NCI-H446 treated with DMSO at 0.1 percent for 48 hours (cell line): ENCODE results near the gene NPB.

Source experiments
- DNase-seq: peaks from one replicate; lab custom pipeline; 2025; lab: John Stamatoyannopoulos, UW

NPB gene

DNA sequence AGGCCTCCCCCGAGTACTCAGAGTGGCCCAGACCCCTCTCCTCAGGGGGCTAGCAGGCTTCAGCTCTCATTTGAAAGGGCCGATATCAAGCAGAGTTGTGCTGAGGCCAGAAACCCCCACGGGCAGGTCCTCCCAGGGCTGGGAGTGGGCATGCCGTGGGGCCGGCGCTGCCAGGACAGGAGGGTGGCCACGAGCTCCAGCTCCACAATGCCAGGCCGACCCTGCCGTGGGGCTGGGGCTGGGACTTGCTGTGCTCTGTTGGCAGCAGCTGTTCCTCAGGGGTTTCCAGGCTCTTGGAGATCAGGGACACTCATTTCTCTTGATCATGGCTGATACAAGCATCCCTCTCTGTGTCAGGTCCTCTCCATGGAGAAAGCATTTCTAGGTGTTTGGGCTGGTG, 3.2 kb upstream of the NPB start:
- no peak for DNase-seq

DNA sequence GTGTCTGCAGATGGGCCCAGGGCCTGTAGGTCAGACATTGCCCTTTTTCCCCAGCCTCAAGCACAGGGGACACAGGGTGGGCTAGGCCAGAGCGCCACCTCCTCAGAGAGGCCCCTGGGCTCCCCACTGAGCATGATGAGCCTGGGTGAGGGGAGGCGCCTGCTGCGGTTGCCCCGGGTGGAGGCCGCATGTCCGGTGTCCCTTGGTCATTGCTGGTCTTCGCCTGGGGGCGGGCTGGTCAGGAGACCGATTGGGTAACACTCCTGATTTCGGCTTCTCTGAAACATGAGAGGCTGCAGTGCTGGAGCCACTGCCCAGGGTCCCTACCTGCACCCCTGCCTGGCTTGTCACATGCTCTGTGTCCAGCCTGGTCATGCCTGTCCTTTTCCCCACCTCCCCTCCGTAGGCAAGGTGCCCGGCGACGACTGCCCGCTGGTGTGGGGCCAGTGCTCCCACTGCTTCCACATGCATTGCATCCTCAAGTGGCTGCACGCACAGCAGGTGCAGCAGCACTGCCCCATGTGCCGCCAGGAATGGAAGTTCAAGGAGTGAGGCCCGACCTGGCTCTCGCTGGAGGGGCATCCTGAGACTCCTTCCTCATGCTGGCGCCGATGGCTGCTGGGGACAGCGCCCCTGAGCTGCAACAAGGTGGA, 2.4 kb upstream of the NPB start:
- DNase-seq, result no peak

DNA sequence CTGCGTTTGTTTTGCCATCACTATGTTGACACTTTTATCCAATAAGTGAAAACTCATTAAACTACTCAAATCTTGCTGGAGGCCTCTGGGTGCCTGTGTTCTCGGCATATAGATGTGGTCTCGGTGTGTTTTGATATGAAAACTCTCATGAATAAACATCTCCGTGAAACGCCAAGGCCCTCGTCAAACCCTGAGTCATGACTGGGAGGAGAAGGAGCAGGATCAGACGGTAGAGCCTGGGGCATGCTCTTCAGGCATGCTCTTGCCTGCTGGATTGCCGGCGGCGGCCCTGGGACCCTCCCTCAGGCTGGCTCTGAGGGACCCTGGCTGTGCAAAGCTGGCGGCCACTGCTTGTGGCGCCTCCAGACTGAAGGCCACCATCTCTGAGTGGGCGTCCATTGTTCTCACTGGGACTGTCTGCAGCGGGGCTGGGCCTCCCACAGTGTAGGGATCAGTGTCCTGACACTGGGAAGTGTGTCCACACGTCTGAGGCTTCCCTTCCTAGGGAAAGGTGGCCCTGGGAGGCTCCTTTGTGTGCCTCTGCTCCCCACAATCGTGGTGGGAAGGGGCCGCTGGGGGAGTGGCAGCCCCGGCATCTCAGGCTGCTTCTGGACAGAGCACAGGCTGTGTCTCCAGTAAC, 1.7 kb upstream of the NPB start:
- DNase-seq, result no peak

DNA sequence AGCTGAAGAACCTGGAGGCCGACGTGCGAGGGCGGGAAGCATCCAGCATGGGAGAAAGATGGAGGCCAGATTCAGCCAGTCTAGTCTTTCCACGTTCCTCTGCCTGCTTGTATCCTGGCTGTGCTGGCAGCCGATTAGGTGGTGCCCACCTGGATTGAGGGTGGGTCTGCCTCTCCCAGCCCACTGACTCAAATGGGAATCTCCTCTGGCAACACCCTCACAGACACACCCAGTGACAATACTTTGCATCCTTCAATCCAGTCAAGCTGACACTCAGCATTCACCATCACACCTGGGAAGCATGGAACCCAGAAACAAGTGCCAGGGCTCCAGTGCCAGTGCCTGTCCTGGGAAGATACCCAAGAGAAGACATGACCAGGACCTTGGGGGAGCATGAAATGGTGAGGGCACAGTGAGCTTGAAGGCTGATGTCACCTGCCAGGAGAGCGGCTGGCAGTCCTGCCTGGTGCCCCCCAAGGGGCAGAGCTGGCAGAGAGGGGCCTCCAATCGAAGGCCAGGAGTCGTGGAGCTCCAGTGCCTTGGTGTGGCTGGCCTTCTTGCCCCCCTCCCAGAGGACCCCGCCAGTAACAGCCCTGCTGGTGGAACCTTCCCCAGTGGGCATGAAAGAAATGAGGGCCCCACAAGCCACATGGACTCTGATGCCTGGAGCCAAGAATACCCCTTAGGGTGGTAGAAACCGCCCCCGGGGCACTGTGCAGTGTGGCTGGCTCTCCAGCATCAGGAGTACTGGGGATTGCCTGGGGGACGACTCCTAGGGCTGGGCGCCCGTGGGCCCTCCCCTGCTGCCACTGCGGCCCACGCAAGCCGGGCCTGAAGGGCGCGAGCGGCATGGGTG, 643 bp upstream of the NPB start:
- no peak for DNase-seq

DNA sequence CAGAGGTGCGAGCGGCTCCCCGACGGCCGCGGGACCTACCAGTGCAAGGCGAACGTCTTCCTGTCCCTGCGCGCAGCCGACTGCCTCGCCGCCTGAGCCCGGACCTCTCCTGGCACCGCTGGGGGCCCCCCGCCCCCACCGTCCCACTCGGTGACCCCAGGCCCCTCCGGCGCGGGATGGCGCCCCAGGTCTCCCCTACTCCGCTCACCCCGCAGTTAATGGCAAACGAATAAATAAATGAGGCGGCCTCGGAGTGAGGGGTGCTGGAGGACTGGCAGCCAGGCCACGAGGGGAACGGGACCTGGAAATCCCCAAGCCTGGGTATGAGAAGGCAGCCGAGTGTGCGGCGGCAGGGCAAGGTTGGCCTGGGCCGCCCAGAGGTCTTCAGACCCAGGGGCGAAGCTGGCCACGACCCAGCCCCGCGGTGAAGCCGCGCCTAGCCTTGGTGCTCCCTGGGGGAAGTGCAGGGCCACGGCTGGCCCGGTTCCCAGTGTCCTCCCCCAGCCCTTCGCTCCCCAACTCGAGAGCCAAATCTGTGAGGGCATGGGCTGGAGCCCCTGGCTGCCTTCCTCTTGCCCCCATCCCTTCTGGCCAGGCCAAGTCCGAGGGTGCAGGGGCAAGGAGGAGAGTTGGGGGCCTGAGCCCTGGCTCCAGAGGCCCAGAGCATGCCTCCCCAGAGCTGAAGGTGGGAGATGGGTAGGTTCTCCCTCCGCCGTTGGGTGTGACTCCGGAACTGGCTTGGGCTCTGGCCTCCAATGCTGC, 796 bp downstream of the NPB start:
- DNase-seq, result no peak

DNA sequence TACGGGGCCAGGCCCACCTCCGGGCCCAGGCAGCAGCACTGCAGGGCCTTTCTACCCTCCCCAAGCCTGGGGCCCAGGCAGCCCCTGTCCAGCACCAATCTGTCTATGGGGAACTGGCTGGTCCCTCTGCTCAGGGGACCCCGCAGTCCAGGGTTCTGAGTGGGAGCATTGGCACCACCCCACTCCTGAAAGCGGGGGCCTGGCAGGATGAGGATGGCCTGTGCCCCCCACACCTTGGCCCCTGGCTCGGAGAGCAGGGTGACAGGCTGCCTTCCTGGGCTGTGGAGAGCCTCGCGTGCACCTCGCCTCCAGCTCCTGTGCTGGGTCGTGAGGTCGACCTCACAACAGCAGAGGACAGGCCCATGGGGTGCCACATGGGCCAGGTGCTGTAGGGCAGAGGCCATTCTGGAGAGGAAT, 1.4 kb downstream of the NPB start:
- no peak for DNase-seq

DNA sequence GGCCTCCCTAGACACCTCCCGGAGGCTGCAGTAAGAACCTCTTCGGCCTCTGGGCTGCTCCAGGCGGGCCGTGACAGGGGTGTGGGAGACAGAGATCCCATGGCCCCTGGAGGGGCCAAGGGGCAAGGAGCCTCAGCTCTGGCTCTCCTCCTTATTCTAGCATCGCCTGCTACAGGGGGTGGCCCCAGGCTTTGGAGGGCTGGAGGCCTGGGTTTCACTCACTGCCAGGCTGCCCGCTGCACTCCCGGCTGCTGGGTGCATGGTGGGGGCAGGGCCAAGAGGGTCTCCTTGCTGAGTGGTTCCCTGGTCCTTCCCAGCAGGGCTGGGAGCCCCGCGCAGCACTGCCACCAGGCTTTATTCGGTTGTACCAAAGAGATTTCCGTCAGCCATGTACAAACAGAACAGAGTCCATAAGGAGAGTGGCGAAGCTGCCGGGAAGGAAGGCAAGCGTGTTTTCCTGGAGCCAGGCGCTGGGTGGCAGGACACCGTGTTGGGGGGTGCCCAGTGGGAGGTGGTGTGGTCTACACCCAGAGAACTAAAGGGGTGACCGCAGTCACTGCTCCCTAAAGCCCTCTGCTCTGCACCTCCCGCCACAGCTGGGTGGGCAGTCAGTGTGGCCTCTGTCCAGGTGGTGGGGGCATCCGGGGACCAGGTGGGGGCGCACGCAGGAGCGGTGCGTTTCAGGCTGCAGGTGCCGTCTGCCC, 2.0 kb downstream of the NPB start:
- no peak for DNase-seq

DNA sequence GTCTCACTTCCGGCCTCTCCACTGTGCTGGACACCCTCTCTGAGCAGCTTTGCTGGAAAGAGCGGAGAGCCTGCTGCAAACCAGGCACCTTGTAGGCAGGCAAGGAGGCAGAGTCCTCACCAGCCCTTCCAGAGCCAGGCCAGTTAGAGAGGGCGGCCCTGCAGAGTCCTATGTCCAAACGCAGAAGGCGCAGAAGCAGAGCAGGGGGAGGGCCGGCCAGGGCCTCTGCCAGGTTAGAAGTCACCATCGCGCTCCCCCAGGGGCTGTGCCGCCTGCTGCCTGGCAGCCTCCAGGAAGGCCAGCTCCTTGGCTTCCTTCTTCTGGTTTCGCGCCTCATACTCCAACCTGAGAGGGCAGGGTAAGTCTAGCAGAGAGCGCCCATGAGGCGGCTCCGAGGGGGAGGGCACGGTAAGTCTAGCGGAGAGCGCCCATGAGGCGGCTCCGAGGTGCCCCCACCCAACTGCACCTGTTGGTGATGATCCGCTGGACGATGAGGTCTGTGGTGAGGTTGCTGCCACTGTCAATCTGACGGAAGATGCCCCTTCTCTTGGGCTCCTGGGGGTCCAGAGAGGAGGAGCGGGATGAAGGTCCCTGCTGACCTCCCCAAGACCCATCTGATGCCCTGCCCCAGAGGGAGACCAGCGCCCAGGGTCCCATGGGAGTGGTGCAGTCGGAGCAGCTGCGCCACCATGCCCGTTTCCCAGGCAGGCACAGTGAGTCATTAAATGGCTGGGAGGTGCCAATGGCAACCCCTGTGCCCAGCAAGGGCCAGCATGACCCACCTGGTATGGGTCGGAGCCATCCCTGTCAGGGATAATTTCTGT, 2.8 kb downstream of the NPB start:
- DNase-seq, result no peak

DNA sequence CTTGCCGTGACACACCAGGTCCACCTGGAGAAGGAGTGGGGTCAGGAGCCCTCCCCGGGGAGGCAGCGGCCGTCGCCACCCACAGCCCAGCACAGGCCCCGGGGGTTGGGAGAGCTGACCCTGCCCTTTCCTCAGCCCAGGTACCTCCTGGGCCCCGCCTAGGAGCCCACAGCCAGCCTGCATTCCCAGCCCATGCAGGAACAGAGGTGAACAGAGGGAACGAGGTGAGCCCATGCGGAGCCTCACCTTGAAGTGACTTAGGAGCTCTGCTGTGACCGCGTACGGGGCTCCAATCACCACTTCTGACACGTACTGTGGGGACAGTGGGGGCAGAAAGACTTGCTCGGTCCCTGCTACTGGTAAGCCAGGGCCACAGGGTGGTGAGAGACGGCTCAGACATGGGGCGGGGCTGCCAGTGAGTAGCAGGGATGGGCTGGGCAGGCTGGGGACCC, 3.4 kb downstream of the NPB start:
- no peak for DNase-seq

DNA sequence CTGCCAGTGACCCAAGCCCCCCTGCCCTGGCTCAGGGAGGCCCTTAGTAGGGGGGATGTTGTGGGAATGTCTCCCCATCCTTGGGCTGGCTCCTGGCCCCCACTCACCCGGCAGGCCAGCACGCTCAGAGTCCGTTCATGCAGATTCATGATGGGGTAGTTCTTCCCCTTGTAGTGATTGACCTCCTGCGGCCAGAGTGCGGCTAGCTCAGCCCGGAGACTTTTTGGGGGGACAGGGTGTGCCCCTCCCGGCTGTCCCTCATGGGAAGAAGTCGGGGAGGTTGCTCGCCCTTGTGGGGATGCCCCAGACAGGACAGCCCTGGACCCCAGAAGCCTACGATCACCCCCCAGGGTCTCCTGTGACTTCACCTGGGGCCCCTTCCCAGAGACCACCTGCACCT, 4.0 kb downstream of the NPB start:
- DNase-seq, result no peak

DNA sequence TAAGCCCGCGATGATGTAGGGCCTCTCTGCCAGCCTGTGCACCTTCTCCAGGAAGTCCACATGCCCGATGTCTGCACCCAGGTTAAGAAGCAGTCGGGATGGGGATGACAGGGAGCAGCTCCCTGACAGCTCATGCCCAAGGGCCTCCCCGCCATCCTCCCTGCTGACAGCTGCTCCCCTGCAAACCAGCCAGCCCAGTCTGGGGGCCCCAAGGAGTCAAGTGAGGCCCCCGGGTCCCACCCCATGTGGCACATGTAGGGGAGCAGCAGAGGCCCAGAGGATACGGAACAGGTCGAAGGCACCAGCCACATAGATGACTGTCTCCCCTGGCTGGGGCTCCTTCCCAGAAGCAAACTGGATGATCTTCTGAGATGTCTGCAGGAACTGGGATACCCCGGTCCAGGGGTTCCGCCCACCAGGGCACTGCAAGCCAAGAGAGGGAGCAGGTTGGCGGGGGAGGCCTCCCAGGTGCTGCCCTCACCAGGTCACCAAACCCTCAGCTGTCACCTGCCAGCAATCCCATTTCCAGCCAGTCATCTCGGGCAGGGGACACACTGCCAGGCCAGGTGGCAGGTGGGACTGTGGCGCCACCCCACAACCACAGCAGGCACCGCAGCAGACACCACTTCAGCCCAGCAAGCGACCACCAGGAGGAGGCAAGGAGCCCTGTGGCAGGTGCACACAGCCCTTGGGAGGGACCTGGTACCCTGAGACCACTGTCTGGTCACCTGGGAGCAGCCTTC, 4.6 kb downstream of the NPB start:
- no peak for DNase-seq

DNA sequence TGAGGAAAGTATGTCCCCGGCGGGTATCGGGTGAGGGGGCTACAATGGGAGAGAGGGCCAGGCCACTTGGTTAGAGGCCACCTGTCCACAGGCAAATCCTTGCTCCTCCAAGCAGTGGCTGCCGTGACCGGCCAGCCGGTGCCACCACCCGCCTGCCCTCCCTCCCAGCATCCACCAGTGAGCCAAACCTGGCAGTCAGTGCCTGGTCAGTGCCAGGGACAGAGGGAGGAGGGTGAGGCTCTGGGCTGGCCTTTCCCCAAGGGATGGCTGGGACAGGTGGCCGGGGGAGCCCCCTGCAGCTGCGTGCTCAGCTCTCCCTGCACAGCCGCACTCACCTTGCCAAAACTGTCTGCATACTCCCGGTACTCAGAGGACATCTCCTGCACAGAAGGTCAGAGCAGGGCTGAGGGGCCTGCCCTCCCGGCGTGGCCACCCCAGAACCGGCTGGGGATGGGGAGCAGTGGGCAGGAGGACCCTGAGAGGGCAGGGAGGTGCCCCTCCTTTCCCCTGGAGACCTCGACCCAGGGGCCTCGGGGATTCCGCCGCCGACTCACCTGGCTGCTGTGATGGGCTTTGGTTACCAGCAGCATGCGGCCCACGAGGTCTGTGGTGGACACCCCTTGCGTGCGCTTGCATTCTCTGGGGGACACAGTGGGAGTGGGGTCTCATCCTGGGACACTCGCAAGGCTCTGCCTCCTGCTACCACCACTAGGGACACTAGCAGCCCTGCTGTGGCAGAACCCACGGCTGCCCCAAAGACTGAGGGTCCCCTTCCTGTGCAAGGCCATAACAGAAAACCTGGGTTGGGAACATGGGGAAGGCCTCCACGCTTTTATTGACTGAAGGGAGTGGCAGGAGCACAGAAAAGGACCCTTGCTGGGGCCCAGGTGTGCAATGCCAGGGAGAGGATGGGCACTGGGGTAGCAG, 5.4 kb downstream of the NPB start:
- no peak for DNase-seq

DNA sequence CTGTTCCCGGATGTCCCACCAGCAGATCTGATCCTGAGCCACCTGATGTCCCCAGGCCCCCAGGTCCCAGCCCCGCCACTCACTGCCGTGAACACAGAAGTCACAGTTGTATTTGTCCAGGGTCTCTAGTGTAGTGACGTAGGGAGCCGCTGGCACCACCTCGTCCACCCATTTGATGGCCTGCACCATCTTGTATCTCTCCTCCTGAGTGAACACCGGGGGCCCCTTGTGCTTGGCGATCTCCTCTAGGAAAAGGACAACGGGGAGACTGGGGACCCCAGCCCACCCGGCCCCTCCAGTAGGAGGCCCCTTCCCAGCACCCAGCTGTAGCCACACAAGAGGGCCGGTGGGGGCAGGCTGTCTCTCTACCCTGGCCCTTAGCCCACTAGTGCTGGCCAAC, 6.8 kb downstream of the NPB start:
- DNase-seq, result no peak

DNA sequence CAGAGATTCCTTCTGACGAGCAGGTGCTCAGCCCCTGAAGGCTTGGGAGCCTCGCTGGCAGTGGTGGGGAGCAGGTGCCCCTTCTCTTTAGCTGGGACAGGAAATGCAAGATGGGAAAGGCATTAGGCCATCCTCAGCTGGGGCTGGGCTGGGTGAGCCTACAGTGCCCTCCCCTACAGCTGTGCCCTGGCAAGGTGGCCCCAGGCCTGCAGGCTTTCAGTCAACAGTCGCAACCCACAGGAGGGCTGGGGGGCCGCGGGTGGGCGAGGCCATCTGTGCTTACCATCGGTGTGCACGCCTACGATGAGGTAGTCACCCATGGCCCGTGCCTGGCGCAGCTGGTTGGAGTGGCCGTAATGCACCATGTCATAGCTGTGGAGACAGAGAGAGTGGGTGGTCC, 7.2 kb downstream of the NPB start:
- DNase-seq, result no peak

DNA sequence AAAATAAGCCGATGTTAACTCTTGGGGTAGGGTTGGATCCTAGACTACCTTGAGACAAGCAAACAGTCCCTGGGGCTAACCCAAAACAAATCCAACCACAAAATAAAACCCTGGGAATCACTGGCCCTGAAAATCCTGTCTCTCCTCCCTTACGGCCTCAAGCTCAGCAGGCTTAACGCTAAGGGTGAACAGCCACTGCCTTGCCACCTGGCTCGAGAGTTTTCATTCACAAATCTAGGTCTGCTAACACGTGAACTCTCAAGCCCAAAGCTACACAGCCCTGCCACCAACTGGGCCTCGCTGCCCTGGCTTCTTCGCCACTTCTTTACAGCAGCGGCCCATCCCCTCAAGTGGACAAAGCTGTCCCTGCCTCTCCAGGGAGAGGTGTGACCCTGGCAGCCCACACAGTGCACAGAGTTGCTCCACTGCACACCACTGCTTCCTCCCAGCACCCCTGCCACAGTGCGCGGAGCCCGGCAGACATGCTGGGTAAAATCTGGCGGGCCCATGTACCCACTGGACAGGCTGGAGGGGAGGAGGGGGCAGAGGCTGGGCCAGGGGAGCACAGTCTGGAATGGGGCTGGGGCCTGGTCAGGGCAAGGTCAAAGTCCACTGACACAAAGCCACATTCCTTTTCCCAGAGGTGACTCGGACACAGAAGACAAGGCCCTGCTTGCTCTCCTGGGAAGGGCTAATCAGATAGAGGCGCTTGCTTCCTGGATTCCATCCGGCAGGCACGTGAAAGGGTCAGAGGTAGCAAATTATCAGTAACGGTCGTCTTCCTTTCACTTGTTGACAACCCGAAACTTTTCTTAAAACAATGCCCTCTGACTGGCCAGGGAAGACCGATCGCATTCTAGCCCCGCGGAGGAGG, 8.2 kb downstream of the NPB start:
- no peak for DNase-seq

DNA sequence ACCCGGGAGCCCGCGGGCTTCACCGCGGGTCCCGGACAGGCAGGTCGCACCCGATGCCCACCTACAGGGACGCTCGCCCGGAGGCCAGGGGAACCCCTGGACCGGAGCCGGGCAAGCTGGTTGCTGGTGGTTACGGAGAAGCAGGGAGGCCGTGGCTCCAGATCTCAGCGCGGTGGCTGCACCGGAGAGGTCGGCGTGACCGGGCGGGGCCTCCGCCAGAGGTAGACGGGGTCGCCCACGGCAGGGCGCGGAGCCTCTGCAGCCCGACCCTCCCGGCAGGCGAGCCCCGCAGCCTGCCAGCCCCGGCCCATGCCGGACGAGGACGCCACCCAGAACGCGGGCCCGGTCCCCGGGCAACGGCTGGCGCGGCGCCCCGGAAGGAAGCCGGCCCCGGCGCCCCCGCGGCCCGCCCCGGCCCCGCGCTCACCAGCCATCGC, 8.8 kb downstream of the NPB start:
- DNase-seq, result no peak

DNA sequence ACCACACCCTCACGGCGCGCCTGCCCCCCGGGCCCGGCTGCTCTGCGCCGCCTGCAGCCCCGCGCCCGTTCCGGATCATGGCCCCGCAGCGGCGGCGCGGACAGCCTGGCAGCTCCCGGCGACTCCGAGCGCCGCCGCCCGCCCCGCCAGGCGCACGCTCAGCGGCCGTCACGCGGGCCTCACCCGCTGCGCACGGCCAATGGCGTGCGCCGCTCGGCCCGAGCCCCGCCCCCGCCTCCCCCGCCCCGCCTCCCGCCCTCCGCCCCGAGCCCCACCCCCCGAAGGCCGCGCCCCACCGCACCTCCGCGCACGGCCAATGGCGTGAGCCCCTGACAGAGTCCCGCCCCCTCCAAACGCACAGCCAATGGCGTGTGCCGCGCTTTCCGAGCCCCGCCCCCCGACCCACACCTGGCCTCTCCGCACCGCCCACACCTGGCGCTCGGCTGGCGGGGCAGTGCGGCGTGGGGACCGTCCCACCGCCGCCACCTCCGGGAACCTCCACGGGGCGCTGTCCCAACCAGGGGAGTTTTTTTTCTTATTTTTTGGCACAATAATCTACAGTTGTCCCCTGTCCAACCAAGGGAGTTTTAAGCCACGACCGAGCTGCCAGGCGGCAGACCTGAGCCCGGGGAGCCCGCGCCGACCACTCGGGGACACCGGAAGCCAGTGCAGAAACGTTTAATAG, 9.4 kb downstream of the NPB start, which contains the start of gene PCYT2:
TSS of gene PCYT2 (minus strand) at position 123 of the 685 bp plus-strand sequence. CDS start at position 79, 44 bp downstream.
- peak; percentile 67 for DNase-seq
